Measurements from ENCODE around the gene FAM181A. TPM values are rescaled to one million over a fixed set of nuclear protein-coding genes. Genes with fewer than 3 reads are reported as not detected.

Gene FAM181A
- polyA plus RNA-seq, 1 donor (not counting 4 experiments of a cell fraction or from before 2014, with no cell fraction given) = 0.04 TPM

DNA sequence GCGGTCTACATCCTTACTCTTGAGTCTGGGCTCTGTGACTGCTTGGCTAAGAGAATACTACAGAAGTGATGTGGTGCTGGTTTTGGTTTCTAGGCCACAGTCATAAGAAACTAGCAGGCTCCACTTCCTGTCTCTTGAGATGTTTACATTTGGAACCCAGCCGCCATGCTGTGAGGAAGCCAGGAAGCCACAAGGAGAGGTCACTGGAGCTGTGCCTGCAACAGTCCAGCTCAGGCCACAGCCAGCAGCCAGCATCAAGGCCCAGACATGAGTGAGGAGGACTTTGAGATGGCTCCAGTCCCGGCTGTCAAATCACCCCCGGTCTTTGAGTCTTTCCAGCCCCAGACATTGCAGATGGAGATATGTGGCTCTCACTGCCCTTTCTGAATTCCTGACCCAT, 12.9 kb upstream of the FAM181A start:
- Histone ChIP-seq H3K27ac (ENCODE audit: control insufficient read depth, insufficient read depth, low read length) (no peak overlapping the region), H3K4me3 (ENCODE audit: control insufficient read depth in 2 of 3, extremely low read depth in 1 of 3, insufficient read depth in 2 of 3, low read depth in 1 of 3, low read length in 3 of 3) (no peak overlapping the region), H3K36me3 (ENCODE audit: control insufficient read depth in 2 of 2, extremely low read depth in 1 of 2, insufficient read depth in 2 of 2, low read length in 2 of 2) (no peaks in the 10 kb centered on the region), H4K20me1 (ENCODE audit: control insufficient read depth, extremely low read depth, insufficient read depth, low read length) (no peaks in the 10 kb centered on the region), H3K79me2 (ENCODE audit: control insufficient read depth, insufficient read depth, low read length) (no peaks in the 10 kb centered on the region), H2AFZ (ENCODE audit: control insufficient read depth, low read length) (no peak overlapping the region), H3K4me2 (ENCODE audit: control insufficient read depth, extremely low read depth, insufficient read depth, low read depth, low read length) (no peak overlapping the region), H3K9me3 (ENCODE audit: control insufficient read depth, low read depth, low read length) (no peaks in the 10 kb centered on the region), H3K27me3 (ENCODE audit: control insufficient read depth, extremely low read depth, insufficient read depth, low read length) (no peaks in the 10 kb centered on the region), H3K4me1 (ENCODE audit: control insufficient read depth, extremely low read depth, insufficient read depth, low read length) (no peaks in the 10 kb centered on the region), H3K9me1 (ENCODE audit: control insufficient read depth, extremely low read depth, insufficient read depth, low read length) (no peaks in the 10 kb centered on the region), H3K9ac (ENCODE audit: control insufficient read depth, extremely low read depth, insufficient read depth, low read length) (no peak overlapping the region)
- no peak for TF ChIP-seq EZH2 (IDR thresholded peaks at IDR 0.05; ENCODE audit: low read length)
- TF ChIP-seq, protein P1, sequence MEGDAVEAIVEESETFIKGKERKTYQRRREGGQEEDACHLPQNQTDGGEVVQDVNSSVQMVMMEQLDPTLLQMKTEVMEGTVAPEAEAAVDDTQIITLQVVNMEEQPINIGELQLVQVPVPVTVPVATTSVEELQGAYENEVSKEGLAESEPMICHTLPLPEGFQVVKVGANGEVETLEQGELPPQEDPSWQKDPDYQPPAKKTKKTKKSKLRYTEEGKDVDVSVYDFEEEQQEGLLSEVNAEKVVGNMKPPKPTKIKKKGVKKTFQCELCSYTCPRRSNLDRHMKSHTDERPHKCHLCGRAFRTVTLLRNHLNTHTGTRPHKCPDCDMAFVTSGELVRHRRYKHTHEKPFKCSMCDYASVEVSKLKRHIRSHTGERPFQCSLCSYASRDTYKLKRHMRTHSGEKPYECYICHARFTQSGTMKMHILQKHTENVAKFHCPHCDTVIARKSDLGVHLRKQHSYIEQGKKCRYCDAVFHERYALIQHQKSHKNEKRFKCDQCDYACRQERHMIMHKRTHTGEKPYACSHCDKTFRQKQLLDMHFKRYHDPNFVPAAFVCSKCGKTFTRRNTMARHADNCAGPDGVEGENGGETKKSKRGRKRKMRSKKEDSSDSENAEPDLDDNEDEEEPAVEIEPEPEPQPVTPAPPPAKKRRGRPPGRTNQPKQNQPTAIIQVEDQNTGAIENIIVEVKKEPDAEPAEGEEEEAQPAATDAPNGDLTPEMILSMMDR (optimal IDR thresholded peaks at IDR 0.05 in 1 of 3, IDR thresholded peaks at IDR 0.05 in 1 of 3, conservative IDR thresholded peaks at IDR 0.05 in 1 of 3; ENCODE audit: extremely low read depth in 1 of 3, insufficient read depth in 2 of 3, low read length in 3 of 3) = no peak
- FAIRE-seq (no peak), DNase-seq (ENCODE audit: low read depth, low spot score) (no peak)
- dilution Hi-C loops (cut with MboI; ENCODE audit: extremely low pct_ligation_motif_present, low sequenced_read_pairs) = loop anchor here (25.0 kb wide), 1 partner anchor 252 kb away; no protein-coding TSS in a partner anchor

- Histone ChIP-seq H3K4me1 (ENCODE audit: control insufficient read depth, extremely low read depth, insufficient read depth, low read length) (no peaks in the 10 kb centered on the region), H3K4me3 (ENCODE audit: control insufficient read depth in 2 of 3, extremely low read depth in 1 of 3, insufficient read depth in 2 of 3, low read depth in 1 of 3, low read length in 3 of 3) (no peak overlapping the region), H3K27me3 (ENCODE audit: control insufficient read depth, extremely low read depth, insufficient read depth, low read length) (no peaks in the 10 kb centered on the region), H3K4me2 (ENCODE audit: control insufficient read depth, extremely low read depth, insufficient read depth, low read depth, low read length) (no peak overlapping the region), H2AFZ (ENCODE audit: control insufficient read depth, low read length) (no peak overlapping the region), H3K9me3 (ENCODE audit: control insufficient read depth, low read depth, low read length) (no peaks in the 10 kb centered on the region), H4K20me1 (ENCODE audit: control insufficient read depth, extremely low read depth, insufficient read depth, low read length) (no peaks in the 10 kb centered on the region), H3K36me3 (ENCODE audit: control insufficient read depth in 2 of 2, extremely low read depth in 1 of 2, insufficient read depth in 2 of 2, low read length in 2 of 2) (no peaks in the 10 kb centered on the region), H3K79me2 (ENCODE audit: control insufficient read depth, insufficient read depth, low read length) (no peaks in the 10 kb centered on the region), H3K9ac (ENCODE audit: control insufficient read depth, extremely low read depth, insufficient read depth, low read length) (no peak overlapping the region), H3K9me1 (ENCODE audit: control insufficient read depth, extremely low read depth, insufficient read depth, low read length) (no peaks in the 10 kb centered on the region), H3K27ac (ENCODE audit: control insufficient read depth, insufficient read depth, low read length) (no peak overlapping the region)
- FAIRE-seq (no peak), DNase-seq (ENCODE audit: low read depth, low spot score) (no peak)
- TF ChIP-seq EZH2 (IDR thresholded peaks at IDR 0.05; ENCODE audit: low read length) = no peak
- TF ChIP-seq, protein P1 (optimal IDR thresholded peaks at IDR 0.05 in 1 of 3, IDR thresholded peaks at IDR 0.05 in 1 of 3, conservative IDR thresholded peaks at IDR 0.05 in 1 of 3; ENCODE audit: extremely low read depth in 1 of 3, insufficient read depth in 2 of 3, low read length in 3 of 3) = no peak
- dilution Hi-C loops (cut with MboI; ENCODE audit: extremely low pct_ligation_motif_present, low sequenced_read_pairs) = loop anchor here (25.0 kb wide), 1 partner anchor 253 kb away; no protein-coding TSS in a partner anchor
These were observed 12.0 kb upstream of the FAM181A start for GRCh38 chr14:93915070-93915705.

Measured in keratinocyte (primary cell).